CD1c-positive myeloid dendritic cell (primary cell): ENCODE measurements around the gene DBNL.

Source experiments
- DNase-seq: peaks from one replicate; pipeline ENCODE4 v3.0.0-alpha.2; 2016; ENCODE audit errors: extremely low spot score

DBNL gene

DNA sequence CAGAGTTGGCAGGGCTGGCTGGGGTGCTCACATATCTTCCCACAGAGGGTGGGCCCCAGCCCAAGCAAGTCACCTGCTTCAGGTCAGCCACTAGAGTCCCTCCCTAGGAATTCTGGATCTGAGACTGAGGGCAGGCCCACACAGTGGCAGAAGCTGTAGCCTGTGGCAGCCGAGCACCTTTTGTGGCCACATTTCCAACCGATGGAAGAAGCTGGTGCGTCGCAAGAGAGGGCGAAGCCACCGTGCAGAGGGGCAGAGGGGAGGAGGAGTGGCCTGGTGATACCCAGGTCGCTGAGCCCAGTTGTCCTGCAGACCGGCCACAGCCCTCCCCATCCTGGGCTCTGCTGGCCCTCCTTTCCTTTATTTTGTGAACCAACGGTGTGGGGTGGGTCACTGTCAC, 32.6 kb downstream of the DBNL start:
- DNase-seq = no peak

DNA sequence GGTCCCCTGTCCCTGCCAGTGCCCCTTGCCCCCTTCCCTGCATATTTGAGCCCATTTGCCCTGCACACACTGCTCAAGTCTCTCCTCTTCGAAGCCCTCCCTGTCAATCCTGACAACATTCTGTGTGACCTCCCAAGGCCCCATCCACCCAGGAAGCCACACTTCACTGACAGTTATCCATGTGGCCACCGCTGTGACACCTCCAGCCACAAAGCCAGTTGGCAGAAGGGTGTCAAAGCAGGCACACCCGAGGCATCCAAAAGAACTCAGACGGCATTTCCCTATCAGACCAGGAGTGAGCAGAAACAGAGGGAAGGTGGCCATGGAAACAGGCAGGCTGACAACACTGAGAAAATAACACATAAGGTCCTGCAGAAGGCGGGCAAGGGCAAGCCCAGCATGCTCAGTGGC, 33.2 kb downstream of the DBNL start:
- no peak for DNase-seq

DNA sequence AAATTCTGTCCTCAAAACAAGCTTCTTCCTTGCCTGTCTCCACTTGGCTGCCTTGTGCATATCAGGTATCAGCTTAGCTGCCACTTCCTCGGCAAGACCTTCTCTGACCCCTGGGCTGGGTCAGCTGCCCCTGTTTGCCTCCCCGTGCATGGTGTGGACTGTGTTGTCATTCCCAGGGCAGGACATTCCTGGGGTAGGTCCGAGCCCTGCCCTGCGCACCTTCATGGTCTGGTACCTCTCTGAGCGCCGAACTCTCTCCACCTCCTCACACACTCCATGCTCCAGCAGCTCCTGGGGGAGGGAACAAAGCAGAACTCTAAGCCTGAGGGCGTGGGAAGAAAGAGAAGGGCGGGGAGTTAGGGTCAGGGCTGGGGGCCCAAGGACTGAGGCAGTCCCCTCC, 34.0 kb downstream of the DBNL start:
- no peak for DNase-seq

DNA sequence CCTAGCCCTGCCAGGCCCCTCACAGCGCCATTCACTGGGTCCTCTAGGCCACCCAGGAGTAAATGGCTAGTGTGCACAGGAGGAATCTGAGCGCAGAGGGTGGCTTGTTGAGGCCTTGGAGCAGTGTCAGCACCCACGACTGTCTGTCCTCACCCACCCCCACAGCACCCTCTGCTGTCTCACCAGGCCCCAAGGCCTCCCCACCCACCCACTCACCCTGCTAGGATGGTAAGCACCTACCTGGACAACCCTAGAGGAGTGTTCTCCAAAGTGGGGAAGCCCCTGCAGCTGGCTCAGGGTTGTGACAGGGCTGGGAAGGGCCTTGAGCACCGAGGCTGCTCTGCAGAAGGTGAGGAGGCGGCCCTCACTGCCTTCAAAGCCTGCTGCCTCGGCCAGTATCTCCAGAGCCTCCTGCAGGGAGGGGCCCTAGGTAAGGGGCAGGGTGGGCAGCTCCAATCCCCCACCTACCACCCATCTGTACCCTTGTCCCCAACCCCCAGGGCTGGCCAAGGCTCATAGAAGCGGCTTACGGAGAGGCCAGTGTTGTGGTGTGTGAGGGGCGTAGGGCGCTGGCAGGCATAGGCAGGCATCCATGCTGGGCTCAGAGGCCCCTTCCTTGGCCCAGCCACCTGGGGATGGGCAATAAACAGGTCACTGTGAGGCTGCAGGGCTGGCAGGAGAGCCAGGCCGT, 35.0 kb downstream of the DBNL start:
- DNase-seq = no peak

DNA sequence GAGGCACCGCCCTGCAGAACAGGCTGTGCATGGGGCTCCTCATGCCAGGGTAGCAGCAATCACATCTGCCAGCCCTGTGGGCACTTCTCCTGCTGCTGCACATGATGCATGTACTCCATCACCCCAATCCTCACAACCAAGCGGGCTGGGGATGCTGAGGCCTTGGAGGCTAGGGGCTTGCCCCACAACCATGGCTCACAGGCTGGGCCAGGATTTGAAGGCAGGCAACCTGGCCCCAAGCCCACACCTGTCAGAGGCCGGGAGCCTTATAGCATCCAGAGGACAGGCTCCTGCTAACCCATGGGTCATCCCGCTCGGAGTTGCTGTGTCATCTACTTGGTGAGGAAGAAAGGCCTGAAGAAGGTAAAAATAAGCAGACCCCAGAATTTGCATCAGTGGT, 35.6 kb downstream of the DBNL start:
- no peak for DNase-seq

DNA sequence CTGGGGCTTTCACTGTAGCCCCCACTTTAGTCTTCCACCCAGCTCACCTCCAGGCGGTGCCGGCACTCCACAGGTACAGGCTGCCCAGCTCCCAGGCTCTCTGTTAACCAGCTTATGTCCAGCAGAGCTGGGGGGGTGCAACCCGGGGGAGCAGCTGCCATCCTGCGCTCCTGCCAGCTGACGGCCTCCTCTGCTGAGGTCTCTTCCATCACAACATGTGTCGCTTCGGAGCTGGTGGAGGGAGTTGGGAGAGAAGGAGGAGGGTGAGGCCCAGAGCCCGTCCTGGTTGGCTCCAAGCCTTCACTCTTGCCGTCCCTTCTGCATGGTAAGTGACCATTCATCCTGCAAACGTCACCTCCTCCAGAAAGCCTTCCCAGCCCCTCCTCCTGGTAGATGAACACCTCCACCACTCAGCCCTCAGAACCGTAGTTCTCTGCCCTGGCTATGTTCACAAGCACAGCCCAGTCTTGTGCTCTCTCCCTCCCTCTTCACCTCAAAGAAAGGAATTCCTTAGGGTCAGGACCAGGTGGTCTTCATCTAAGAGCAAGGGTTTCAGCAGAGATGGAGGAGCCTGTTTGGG, 36.3 kb downstream of the DBNL start:
- DNase-seq = no peak

DNA sequence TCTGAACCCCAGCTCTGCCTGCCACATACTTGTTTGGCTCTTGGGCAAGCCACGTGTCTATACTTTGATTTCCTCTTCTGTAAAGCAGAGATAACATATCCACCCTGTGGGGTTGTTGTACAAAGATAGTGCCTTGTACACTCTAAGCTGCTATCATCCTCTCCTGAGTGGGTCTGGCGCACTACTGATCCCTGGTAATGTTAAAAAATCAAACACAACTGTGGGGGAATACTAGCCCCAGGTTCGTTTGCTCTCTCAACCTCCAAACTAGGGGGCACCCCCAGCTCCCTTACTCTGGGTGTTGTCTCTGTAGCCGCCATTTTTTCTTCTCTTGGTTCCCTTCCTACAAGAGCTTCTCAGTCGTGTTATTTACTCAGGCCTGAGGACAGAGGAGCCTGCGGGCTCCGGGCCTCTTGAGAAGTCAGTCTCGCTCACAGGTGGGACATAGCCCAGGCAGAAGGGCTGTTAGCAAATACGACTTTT, 36.8 kb downstream of the DBNL start:
- DNase-seq = peak; percentile 7

DNA sequence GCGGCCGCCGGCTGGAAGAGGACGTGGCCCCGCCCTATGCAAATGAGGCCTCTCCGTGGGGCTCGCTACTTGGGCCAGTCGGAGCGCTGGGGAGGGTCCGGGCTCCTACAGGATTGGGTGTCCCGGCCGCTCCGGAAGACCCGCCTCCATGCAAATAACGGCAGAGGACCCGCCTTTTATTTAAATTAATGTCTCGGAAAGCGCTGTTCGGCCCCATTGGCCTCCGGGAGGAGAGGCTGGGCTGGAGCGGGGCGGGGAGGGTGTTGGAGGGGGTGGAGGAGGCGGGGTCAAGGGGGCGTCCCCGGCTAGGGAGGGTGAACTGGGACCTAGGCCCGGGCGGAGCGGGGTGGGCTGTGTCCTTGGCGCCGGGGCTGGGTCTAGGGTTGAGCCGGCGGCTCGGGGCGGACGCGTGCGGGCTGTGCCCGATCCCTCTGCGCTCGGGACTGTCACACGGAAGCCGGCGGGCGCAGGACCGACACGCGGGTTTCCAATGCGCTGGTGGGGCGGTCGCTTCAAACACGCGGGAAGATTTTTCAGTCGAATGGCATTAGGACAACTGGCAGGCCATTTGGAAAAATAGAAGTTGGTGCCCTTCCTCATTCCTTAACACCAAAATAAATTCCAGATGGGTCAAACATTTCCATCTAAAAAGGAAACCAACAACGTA, 38.2 kb downstream of the DBNL start:
- DNase-seq = peak; percentile 99

DNA sequence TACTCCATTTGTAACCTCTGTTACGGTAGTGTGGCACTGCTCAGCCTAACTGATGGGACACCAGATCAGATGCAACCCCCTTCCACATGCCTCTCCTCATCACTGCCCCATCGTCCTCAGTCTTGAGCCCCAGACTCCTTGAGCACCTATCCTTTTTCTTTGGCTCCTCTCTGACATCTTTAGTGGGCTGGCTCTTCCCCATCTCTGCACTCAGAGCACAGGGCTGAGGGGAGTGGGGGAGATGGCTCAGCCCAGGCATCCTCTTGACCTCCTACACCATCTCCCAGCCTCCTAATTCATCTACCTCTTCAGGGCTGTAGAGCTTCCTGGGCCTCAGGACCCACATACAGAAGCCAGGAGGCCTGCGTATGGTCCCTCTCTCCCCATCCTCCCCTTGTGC, 39.3 kb downstream of the DBNL start:
- no peak for DNase-seq

DNA sequence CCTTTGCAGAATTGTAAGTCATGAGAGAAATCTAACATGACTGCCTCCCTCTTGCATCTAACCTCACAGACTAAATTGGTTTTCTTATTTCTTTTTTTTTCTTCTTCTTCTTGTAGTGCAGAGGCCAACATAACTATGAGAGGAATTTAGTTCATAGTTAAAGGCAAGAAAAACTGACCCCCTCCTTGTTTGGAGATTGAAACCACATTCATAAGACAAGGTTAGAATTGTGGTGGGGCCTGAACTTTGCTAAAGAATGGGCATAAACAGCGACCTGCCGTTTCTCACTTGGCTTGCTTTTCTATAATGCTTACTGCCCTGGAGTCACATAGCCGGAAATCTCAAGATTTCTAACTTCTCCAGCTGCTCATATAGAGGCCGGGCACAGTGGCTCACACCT, 40.2 kb downstream of the DBNL start:
- DNase-seq = no peak

DNA sequence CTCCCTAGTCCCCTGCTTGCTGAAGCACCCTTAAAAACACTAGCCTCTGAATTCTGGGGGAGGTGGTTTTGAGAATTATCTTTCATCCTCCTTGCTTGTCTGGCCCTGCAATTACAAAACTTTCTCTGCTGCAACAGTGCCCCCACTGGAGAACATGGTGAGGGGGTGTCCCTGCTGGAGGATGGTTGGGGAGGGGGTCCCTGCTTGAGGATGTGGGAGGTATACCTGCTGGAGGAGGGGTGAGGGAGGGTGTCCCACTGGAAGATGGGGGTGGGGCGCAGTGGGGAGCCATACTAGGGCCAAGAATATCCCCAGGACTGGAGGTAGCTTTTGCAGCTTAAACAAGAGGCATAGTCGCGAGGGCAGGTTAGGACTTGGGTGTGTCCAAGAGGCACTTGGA, 41.0 kb downstream of the DBNL start:
- no peak for DNase-seq

DNA sequence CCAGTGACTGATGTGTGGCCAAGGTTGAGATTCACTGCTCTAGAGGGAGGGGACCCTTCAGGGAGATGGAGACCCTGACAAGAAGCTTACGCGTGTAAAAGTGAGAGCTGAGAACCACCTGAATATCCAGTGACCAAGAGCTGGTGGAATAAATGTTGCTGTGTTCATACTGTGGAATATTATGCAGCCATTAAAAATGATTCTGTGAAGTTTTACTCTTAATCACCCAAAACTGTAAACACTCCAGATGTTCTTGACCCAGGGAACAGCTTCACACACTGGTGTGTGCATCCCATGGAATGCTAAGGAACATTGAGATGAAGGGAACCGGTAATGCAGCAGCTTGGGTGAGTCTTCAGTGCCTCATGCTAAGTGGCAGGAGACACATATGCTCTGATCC, 42.1 kb downstream of the DBNL start:
- DNase-seq = no peak

DNA sequence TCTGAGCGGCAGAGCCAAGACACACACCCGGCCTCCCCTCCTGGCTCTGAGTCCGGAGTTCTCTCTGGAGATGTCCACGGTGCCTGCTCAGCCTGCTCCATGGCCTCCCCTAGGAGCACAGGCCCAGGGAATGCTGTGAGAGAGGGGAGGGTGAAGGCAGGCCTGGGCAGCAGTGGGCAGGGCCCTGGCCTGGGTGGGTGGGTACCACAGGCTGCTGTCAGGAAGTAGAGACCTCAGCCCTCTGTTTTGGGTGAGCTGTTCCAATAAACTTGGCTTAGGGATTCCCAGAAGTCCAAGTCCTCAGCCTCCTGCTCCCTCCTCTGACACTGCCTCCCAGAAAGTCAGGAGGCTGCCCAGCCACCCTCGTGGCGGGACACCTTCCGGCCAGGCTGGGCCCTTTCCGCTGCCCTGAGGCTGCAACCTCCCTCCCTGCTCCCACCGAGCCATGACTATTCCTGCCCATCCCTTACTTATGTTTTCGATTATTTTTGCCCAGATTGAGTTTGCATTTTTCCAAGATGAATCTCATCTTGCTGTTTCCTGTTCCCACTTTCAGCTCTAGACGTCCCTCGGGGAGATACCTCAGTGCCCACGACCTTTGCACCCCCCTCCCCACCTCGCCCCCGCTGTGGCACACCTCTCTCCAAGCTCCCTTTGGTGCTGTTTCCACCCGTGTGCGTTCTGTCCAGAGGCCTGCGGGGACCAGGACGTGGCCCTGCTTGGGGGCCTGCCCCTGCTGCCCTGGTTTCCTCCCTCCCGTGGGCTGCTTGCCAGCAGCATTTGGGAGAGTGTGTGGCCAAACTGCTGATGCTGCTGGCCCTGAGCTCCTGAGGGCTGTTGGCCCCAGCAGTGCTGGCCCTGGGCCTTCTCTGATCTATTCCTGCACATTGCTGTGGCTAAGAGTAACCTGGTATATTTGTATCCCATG, 43.7 kb downstream of the DBNL start:
- DNase-seq = no peak

DNA sequence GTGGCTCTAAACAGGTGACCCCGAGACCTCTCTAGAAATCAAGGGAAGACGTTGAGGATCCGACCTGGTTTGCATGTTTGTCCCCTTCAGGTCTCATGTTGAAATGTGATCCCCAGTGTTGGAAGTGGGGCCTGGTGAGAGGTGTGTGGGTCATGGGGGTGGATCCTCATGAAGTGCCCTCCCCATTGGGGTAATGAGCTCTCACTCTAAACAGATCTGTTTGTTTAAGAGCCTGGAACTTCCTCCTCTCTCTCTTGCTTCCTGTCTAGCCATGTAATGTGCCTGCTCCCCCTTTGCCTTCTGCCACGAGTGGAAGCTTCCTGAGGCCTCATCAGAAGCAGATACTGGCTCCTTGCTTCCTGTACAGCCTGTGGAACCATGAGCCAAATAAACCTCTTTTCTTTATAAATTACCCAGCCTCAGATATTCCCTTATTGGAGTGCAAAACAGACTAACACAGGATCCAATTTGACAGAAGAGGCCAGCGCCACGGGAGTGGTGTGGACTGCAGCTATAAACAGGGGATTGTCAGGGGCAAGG, 48.7 kb downstream of the DBNL start:
- no peak for DNase-seq

DNA sequence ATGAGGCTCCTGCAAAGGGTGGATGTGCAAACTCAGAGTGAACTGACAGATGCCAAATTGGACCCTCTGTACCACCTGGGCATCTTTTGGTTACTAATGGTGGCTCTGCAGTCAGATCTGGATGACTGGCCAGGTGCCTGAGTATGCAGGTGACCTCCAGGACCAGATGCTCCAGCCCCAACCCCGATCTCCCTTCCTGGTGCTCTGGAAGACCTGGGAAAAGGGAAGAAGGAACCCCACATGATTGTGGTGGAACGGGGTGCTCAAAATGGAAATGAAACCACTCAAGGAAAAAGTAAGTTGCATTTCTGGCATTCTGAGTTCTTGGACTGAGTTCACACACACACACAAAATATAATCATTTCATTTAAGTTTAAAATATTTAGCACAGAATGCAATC, 49.9 kb downstream of the DBNL start:
- no peak for DNase-seq

DNA sequence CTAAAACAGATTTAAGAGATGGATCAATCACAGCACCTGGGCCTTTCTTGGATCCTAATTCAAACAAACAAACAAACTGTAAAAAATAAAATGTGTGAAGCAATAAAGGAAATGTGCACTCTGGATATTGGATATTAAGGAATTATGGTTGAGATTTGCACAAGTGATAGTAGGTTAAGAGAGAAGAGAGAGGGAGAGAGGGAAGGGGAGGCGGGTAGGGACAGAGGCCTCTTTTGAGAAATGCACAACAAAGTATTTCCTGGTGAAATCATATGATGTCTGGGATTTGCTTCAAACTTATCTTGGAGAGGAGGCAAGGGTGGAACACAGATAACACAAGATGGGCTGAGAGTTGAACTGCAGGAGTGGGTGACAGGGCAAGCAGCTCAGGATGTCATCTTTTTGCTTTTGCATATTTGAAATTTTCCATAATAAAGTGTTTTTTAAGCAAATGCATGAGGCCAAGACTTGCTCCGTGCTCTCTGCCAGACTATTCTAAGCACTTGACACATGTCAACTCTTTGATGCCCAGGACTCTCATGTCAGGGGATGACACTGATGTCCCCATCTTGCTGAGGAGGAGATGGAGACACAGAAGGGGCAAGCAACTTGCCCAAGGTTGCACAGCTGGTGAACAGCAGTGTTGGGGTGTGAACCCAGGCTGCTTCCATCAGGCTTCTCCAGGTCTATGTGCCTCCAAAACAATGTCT, 50.5 kb downstream of the DBNL start:
- DNase-seq = no peak

DNA sequence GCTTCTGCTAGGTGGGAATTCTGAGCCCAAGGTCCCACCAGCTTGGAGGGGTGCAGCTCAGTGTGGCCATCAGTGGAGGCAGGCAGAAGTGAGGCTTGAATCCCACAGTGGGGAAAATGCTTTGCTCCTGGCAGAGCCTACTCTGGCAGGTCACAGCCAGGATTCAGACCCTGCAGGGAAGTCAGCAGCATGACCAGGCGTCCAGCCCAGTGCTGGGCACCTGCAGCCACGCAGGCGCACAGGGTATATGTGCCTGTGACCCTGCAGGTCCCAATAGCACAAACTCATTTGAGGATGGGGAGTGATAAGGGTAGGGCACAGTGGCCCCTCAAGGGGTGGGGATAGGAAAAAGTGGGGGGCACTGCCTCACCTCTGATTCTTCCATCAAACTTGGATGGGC, 51.3 kb downstream of the DBNL start:
- no peak for DNase-seq

DNA sequence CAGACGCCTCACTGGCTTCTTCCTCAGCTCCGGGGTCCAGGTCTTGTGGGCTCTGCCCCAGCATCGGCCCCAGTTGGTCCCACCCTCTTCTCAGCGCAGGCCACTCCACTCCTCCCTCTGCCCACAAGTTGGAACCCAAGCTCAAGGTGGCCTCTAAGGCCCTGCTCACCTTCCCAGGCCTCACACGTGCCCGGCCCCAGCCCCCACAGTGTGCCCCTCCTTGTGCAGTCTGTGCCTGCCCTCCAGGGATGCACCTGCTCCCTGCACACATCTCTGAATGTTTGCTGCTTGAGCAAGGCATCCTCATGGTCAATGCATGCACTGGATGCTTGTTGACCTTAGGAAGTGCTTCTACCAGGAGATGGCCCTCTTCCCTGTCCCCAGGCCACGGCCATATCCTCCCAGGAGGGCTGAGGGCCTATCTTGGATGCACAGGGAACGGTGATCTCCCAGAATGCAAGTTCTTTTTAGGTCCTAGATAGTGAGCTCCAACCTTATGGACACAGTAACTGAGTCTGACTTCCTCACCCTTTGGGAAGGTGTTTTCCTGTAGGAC, 51.9 kb downstream of the DBNL start:
- no peak for DNase-seq

DNA sequence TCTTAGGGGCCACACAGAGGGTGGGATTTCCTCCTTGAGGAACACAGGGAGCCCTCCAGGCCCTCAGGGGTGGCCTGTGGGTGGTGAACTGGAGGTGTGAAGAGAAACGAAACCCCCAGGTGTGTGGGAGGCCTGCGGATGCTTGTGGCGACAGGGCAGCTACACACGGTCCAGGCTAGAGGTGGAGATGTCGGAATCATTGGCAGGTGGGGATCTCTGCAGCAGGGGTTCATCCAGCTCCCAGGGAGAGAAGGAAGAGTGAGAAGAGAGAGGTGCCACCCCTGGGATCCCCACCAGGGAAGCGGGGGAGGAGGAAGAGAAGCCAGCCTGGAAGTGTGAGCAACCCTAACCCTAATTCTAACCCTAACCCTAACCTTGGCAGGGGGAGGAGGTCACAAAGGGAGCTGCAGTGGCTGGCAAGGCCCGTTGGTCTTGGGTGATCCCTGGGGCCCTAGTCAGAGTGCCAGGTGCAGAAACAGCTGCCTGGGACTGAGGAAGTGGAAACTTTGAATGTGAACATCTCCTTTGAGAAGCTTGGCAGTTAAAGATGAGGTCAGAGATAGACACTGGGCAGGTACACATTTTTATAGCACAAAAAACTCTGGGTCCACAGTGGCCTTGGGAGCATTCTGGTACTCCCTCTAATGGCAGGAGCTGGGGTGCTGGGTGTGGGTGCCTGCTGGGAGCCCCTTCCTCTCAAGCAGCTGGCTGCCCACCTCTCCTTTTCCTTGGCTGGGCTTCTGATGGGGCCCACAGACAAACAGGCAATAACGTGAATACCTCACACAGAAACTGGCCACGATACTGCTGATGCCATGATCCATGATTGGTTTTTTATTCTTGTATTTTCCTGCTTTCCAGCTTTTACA, 52.8 kb downstream of the DBNL start:
- no peak for DNase-seq
